ENCODE data around the gene LDLRAD4.

Gene LDLRAD4

DNA sequence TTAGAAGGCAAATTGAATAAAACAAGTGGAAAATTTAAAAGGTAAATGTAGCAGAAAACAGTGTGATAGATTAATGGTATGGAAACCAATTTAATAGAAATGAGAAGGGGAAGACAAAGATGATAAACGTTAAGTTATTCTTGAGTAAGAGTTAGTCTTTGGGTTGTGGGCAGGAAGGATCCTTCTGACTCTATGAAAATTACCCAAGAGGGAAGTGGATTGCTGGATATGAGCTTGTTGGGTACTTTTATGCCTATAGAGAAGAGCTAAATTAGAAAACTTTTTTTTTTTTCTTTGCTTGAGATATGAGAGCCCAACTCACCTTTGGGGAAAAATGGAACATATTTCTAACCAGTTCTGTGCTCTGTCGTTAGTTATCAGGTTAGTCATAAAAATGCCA is 144.0 kb downstream of the LDLRAD4 start:
- DNase-seq (ENCODE audit: low read depth): no peak
- H3K4me3 ChIP-seq (ENCODE audit: low read length): no peak overlapping the region
- TF ChIP-seq, protein P1, sequence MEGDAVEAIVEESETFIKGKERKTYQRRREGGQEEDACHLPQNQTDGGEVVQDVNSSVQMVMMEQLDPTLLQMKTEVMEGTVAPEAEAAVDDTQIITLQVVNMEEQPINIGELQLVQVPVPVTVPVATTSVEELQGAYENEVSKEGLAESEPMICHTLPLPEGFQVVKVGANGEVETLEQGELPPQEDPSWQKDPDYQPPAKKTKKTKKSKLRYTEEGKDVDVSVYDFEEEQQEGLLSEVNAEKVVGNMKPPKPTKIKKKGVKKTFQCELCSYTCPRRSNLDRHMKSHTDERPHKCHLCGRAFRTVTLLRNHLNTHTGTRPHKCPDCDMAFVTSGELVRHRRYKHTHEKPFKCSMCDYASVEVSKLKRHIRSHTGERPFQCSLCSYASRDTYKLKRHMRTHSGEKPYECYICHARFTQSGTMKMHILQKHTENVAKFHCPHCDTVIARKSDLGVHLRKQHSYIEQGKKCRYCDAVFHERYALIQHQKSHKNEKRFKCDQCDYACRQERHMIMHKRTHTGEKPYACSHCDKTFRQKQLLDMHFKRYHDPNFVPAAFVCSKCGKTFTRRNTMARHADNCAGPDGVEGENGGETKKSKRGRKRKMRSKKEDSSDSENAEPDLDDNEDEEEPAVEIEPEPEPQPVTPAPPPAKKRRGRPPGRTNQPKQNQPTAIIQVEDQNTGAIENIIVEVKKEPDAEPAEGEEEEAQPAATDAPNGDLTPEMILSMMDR (conservative IDR thresholded peaks at IDR 0.05; ENCODE audit: low read depth, low read length): no peak

DNA sequence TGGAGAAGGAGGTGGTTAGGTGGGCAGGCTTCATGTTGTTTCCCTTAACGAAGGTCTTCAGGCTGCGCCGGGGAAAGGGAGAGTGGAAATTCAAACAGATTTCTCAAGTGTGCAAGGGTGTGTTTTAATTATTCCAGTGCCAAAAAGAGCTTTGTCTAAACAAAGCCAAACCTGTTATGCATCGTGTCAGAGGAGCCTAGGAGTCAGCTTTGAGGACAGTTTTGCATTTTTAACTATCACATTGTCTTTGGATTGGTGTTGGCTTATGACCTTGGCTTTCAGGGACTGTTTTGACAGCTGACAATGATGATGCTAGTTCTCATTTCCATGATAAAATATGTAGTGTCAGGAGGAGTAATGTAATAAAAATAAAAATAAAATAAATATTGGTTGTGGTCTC is 144.8 kb downstream of the LDLRAD4 start:
- no peak for DNase-seq (ENCODE audit: low read depth)
- H3K4me3 ChIP-seq (ENCODE audit: low read length): no peak overlapping the region
- TF ChIP-seq, protein P1 (conservative IDR thresholded peaks at IDR 0.05; ENCODE audit: low read depth, low read length): no peak

DNA sequence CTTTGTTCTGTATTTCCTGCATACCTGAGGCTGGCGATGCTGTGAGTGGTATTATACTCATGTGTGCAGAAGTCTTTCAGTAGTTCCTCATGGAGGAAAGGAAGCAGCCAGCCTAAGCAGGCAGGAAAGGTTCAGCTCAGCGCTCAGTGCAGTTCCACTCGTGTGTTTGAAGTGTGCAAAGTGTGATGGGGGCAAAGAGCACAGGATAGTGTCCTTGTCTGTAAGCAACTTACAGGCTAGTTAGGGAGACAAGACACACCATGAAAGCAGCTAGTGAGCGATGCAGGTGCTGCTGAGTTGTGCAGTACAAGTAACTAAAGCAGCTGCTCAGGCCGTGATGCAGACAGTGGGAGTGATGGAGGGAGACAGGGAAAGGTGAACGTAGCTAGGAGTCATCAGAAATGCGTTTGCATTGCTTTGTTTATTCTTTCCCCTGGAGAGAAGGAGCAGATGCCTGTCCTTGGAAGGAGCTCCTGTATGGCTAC is 146.2 kb downstream of the LDLRAD4 start:
- no peak for DNase-seq (ENCODE audit: low read depth)
- TF ChIP-seq, protein P1 (conservative IDR thresholded peaks at IDR 0.05; ENCODE audit: low read depth, low read length): no peak
- no peak overlapping the region for H3K4me3 ChIP-seq (ENCODE audit: low read length)

DNA sequence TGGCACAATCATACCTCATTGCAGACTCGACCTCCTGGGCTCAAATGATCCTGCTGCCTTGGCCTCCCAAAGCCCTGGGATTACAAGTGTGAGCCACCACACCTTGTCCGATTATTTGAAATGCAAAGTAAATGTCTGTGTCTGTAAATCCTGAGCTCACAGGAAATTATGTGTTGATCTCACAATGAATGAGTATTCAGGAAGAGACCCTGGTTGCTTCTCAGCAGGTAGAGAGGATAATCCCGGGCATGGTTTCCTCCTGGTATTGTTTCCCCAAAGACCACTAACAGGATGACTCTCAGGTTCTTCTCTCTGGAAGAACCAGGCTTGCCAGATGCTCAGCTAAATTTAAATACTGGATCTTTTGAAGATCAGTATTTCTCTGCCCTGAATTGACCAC is 147.6 kb downstream of the LDLRAD4 start:
- DNase-seq (ENCODE audit: low read depth): no peak
- H3K4me3 ChIP-seq (ENCODE audit: low read length): no peak overlapping the region
- TF ChIP-seq, protein P1 (conservative IDR thresholded peaks at IDR 0.05; ENCODE audit: low read depth, low read length): no peak

DNA sequence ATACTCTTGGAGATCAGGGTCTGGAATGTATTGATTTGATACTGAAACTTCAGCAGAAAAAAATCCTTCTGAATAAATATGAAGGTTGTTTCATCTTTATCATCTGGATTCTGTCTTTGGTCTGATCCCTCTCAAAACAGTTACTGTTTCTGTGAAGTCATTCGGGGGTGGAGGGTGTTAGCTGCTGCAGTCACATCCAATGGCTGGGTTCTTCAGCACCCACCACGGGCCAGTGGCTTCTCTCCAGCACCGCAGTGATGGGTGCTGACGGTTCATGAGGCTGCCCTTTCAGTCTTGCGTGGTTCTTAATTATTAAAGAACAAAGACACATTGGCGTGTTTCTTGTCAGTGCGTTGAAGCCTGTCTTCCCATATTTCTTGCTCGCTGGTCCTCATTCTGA is 148.0 kb downstream of the LDLRAD4 start:
- TF ChIP-seq, protein P1 (conservative IDR thresholded peaks at IDR 0.05; ENCODE audit: low read depth, low read length): no peak
- H3K4me3 ChIP-seq (ENCODE audit: low read length): no peak overlapping the region
- no peak for DNase-seq (ENCODE audit: low read depth)

DNA sequence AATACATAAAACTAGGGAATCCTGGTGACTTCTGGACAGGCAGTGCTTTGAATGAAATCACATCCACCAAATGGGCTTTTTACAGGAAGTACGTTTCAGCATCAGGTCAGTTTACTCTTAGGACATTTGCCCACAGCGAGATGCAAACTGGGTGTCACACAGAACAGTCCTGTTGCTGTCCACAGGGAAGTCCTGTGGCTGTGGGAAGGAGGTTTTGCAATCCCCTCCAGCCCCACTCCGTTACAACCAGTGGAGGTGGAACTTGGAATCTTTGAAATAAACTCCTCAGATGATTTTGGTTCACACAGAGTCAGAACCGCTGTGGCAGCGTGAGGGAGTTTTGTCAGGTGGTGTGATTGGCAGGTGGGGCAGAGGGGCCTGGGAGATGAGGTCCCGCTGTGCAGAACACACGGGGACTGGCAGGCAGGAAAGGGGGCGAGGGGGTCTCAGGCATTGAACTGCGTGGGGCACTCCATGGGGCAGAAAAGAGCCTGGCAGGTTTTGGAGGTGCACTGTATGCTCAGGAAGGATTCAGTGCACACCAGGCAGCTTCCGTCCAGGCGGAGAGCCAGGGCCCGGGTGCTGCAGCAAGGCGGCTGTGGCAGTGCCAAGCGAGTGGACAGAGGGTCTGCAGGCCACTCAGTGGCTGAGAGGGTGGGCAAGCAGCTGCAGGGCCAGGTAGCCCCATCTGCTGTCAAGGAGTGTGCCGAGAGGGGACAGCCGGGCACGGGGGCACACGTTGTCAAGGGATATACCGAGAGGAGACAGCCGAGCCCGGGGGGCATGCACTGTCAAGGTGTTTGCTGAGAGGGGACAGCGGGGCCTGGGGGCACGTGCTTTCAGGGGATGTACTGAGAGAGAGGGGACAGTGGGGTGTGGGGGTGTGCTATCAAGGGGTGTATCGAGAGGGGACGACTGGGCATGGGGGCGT is 148.7 kb downstream of the LDLRAD4 start:
- H3K4me3 ChIP-seq (ENCODE audit: low read length): no peak overlapping the region
- DNase-seq (ENCODE audit: low read depth): no peak
- TF ChIP-seq, protein P1 (conservative IDR thresholded peaks at IDR 0.05; ENCODE audit: low read depth, low read length): no peak

All from retinal pigment epithelial cell (primary cell).